HG03469 (cell line): Measurements from ENCODE around the gene FBXO38.

ENCODE experiments used
- ATAC-seq: cut with Tn5 transposase; IDR thresholded peaks from one replicate; pipeline ENCODE4 v1.9.1; 2021; ENCODE audit warnings: mild to moderate bottlenecking, moderate library complexity, moderate number of reproducible peaks; ENCODE audit not compliant: unreplicated experiment

The FBXO38 gene, protein sequence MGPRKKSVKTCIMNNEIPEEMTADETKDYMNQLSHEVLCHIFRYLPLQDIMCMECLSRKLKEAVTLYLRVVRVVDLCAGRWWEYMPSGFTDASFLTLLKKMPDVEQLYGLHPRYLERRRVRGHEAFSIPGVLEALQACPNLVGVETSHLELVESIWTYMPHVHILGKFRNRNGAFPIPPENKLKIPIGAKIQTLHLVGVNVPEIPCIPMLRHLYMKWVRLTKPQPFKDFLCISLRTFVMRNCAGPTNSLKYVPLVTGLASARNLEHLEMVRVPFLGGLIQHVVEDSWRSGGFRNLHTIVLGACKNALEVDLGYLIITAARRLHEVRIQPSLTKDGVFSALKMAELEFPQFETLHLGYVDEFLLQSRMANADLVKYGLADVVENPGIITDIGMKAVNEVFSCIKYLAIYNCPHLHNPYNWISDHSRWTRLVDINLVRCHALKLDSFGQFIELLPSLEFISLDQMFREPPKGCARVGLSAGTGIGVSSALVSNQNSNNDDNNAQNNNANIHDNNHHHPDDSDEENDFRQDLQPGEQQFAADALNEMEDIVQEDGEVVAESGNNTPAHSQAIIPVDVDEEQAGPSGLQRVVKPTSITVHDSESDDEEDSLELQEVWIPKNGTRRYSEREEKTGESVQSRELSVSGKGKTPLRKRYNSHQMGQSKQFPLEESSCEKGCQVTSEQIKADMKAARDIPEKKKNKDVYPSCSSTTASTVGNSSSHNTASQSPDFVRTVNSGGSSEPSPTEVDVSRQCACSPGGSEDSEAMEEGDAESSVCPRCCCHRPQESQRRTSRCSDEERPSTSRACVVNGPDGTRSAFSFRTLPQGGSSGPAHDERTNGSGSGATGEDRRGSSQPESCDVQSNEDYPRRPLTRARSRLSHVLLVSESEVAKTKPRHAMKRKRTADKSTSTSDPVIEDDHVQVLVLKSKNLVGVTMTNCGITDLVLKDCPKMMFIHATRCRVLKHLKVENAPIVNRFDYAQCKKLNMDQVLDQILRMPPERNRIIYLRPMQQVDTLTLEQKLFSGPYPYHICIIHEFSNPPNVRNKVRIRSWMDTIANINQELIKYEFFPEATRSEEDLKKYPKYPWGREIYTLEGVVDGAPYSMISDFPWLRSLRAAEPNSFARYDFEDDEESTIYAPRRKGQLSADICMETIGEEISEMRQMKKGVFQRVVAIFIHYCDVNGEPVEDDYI

DNA sequence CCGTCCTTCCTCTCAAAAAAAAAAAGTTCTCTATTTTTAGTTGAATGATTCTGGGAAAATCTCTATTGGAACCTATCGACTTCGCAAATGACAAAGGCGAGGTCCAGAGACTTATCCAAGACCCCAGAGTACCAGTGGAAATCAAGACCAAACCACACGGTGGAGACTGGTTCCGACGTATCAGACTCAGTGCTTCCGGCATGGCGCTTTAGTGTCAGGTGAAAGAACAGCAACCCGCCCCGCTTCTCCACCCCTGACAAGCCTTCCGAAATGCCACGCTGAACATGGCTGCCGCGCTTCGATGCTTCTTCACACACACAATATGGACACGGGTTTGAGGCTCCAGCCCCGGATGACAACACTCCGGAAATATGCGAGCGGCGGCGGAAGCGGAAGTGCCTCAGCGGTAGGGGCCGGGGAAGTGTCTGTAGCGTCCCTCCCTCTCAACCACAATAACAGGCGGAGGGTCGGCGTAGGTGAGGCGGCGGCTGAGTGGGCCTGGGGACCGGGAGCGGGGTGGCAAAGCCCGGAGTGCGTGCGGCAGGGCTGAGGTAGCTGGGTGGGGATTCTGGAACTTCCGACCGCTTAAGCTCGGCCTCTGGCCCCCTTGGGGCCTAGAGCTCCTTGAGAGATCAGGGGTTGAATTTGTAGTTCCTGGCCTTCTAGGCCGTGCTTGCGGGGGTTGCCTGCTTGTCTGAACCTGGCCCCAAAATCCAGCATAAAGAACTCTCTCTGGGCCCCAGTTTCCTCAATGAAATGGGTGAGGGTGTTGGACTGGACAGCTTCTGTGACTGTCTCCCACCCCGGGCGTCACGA, at the start of gene FBXO38:
Gene FBXO38 (plus strand): TSS at position 395 of the 816 bp plus-strand sequence. CDS start 10,819 bp downstream, outside the sequence.
- peak; percentile 98 for ATAC-seq

DNA sequence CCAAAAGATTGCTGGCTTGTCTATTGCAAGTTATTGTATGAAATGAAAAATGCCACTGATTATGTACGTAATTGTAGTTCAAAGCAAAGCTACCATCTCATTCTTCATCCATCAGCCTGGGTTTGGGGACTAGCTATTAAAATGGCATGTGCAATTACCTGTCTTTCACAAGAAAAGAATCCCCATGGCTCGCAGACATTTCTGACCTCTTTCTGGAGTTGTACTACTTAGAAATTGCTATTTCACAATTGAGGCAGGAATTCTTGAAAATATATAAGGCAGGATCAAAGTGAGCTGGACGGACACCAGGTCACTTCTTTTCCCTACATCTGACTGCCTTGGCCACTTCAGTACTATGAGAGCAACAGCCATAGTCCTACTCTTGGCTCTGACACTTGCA, 48.5 kb upstream of the FBXO38 start, which contains the start of gene SPINK9:
Gene SPINK9 (plus strand): TSS at position 301 of the 400 bp plus-strand sequence. CDS start 55 bp downstream, at position 356.
- ATAC-seq: no peak

DNA sequence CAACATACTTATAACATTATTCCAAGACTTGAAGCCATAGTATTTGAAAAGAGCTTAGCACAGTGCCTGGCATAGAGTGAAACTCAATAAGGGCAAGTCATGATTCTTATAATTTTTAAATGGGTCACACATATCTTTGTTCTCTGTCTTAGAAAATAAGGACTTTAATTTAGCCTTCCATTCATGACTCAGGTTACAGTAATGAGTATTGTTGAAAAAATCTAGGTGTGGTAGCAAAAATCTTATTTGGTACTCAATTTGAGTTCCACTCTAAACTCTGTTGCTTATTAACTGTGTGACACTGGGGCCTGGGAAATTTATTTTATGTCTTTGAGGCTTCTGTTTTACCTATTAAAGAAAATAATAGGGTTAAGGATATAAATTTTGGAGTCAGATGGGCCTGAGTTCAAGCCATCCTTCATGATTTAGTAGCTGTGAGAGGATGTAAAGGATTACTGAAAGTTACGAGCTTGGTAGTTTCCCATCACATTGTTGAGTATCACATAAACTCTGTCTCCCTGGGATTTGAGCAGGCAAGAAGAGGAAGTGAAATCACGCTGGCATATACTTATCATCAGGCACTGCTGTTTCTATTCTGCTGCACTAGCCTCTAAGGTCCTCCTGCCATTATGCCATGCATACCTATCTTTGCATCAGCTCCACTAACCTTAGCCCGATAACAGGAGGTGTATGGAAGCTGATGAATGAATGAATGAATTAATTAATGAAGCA, 46.9 kb upstream of the FBXO38 start:
- peak; percentile 92 for ATAC-seq

DNA sequence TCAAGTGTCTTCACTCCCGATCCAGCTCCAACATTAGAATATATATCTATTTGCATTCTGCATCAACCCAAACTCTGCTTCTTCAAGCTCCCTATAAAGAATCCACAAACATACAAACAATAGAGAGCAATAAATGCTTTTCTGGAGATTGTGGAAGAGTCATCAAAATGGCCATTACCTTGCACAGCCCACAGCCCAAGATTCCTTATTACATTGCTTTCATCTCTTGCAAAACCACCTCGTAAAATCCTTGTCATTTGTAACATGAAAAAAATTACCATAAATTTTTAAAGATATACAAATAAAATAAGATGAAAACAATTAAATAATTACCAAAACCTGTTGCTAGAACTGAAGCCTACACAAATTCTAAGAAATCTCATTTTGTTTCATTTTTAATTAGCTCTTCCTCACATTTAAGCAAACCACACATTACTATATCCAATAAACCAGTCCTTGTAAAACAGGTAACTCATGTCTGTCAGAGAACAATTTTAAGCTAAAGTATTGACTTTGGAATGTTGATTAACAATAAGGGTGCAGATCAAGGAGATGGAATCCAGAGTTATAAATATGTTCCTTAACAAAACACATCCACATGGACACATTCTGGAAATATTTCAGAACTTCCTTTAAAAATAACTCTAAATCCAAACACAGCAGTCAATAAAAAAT, 41.2 kb upstream of the FBXO38 start:
- no peak for ATAC-seq

DNA sequence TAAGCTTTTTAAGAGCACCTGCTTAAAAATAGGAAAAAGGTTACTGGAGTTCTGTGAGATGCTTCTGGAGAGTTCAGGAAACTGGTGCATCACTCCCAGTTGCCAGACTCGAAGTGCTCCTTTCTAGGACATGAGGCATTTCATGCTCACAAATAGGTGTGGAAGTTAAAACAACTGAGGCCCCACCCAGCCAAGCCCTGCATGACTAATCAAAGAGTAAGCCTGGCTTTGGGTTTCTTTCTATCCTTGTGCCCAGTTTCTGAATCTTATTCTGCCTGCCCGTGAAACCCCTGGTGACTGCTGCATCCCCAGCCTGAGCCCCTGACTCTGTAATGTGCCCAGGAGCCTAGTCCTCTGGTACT, 40.7 kb upstream of the FBXO38 start:
- no peak for ATAC-seq

DNA sequence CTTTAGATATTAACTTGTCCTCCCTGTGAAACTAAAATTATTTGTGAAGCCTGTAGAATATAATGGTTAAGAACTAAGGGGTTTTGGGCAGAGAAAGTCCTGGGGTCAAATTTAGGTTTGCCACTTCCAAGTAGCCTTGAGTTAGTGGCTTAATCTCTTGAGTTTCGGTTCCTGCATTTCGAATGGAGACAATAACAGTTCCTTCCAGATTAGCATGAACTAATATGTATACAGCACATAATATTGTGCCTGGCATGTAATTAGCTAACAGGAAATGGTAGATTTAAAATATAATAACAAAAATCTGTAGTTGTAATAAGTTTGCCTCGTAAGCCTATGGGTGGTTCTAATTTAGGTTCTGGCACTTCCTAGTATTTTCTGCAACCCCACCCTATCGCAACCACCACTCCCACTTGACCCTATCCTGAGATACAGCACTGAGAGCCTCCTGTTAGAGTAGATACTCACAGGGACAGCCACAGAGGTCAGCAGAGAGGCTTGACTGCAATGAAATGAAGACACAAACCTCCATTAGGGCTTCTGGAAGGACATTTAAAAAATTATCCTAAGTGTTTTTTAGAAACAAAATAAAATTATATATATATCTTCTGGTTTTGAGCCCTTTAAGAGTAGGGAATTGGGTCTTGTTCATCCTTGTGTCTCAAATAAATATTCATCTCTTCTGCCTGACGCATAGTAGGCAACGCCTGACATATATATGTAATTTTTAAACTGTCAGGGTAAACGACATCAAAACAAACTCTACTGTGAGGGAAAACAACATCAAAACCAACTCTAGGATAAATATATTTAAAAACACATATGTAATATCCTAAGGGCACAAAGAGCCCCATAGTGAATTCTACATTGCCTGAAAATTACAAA, 39.9 kb upstream of the FBXO38 start:
- no peak for ATAC-seq

DNA sequence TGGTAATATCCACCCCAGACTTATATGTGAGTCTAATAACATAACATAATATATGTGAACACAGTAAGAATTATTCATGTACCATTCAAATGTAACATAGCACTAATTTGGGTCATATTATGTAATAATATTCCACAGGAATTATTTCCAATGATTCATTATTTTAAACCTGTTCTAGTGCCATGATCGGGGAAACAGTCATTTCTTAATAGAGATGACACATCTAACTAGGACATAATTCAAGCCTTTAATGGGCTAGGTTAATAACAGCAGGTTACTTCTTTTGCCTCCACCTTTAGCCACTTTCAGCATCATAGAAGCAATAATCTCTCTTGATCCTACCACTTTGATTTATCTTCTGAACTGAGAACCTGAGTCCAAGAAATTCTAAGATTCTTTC, 36.1 kb upstream of the FBXO38 start:
- ATAC-seq: no peak

DNA sequence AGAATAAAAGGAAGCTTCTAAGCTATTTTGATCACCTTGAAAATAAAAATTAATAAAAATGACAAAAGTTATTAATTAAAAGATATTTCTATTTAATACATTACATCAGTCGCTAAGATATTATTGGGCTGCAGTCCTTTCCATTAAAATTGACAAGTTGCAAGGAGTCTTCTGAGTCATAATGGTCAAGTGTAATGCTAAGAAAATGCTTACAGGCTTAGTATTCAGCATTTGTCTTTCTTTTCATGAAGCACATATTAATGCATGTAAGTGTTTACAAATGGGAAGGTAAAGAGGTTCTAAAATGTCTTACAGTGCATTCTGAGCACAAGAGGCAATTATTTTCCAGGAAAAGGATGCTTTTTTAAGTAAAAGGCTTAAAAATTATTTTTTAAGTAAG, 31.1 kb upstream of the FBXO38 start:
- ATAC-seq: no peak

DNA sequence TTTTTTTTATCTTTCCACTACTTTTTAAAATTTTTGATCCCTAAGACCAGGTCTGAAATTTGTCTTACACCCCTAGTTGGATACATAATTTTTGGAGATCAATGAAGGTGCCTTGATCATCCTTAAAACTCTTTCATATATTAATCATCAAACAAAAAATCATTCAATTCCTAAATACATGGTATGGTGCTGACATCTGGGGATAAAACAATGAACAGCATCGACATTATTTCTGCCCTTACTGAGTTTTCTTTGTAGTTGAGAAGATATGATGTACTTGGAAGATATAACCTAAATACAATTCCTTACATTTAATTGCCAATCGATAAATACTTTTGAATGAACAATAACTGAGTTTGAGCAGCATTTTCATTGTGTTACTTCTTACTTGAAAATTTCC, 30.1 kb upstream of the FBXO38 start:
- no peak for ATAC-seq

DNA sequence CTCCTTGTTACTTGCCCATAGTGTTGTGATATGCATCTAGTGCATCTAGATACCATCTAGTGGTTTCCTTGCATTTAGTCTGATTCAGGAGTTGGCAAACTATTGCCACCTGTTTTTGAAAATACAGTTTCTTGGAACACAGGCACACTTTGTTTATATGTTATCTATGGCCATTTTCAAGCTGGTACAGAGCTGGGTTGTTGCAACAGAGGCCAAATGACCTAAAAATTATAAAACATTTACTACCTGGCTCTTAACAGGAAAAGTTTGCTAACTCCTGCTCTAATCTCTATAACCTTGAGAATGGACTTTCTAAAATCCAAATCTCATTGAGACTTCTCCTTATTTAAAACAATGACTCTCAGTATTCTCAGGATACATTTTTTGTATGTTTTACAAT, 19.4 kb upstream of the FBXO38 start:
- ATAC-seq: no peak

DNA sequence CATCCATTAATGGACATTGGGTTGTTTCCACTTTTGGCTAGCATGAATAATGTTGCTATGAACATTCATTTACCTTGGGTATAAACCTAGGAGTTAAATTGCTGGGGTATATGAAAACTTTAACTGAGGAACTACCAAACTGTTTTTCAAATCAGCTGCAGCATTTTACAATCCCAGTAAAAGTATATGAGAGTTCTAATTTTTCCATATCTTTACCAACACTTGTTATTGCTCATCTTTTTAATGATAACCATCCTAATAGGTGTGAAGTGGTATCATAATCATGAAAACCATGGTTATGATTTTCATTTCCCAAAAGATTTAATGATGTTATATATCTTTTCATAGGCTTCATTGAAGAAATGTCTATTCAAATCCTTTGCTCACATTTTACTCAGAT, 15.5 kb upstream of the FBXO38 start:
- ATAC-seq: no peak

DNA sequence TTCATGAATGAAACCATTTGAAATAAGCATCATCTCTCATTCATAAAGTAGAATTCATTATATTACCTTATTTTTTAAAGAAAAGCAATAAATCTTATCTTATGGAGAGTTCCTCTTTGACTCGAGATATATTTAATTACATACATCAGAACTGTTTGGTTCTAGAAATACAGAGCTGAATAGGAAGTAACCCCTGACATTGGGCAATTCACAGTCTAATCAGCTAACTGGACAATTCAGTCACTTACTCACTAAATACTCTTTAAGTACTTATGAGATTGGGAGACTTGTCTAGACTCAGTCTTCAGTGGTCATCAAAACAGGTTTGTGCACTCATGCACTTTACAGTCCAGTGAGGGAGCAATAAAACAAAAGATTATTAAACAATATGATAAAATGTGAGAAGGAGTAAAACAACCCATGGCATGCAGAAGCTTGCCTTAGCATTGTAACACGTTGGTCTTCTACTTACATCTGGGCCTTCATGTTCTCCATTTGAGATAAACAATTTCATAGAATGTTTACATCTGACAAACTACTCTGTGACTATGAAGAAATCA, 11.5 kb upstream of the FBXO38 start:
- ATAC-seq: no peak

DNA sequence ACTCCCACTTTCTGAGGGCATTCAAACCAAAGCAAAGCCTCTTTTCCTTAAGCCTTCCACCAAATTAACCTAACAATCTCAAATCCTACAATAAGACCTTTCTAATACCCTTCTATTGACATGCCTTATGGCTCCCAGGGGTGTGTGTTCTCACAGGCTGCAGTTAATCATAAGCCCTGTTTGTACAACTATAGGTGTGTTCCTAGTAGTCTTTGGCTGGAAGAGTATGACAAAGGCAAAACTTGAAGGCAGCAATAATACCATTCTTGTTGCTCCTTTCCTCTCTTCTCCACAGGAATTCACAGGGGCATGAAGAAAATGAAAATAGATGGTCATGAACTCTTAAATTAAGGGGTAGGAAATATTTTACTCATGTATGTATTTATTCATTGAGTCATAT, 10.9 kb upstream of the FBXO38 start:
- no peak for ATAC-seq

DNA sequence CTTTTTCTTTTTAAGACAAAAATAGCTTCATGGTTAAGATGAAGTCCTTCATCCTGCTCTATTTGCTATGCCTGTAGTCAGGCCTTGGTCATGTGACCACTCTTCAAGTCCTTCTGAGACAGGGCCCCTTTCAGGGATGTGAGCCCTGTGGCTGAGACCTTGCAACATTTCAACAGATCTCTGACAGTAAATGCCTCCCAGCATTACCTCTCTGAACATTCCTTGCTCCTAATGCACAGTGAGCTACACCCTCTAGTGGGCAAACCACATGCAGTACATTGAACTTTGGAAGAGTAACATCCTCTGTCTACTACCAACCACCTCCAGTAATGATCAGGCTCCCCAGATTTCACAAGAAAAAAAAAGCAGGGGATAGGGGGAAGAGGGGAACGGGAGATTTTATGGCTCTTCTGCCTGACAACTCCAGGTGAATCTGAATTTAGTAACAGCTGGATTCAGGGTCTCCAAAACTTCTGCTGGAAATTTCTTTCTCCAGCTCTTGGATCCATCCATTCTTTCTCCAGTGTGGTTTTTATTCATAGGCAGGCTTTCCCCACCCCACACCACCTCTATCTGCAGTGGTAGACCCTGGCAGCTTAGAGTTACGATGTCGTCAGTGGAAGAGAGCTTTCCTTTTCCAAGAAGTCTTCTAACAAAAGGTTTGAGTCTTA, 8.9 kb upstream of the FBXO38 start:
- ATAC-seq: peak; percentile 97

DNA sequence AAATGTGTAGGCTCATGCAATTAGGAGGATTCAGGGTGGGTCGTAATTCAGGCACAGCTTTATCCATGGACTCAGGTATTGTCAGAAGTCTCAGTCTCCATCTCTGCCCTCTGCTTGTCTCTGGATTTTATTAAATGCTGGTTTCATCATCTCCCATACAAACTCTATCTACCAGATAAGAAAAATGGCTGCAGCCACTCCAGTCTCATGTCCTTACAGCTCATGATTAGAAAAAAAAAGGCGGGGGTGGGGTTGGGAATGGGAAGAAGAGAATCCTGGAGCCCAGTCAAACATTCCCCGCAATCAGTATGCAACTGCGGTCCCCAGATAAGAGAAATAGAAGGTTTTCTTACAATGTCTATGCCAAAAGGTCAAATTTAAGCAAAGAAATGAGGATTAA, 7.6 kb upstream of the FBXO38 start:
- no peak for ATAC-seq

DNA sequence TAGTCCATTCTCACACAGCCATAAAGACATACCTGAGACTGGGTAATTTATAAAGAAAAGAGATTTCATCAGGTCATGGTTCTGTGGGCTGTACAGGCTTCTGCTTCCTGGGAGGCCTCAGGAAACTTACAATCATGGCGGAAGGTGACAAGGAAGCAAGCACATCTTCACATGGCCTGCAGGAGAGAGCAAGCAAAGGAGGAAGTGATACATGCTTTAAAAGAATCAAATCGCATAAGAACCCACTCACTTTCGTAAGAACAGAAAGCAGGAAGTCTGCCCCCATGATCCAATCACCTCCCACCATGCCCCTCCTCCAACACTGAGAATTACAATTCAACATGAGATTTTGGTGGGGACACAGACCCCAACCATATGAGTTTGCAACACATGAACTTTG, 5.1 kb upstream of the FBXO38 start:
- ATAC-seq: no peak

DNA sequence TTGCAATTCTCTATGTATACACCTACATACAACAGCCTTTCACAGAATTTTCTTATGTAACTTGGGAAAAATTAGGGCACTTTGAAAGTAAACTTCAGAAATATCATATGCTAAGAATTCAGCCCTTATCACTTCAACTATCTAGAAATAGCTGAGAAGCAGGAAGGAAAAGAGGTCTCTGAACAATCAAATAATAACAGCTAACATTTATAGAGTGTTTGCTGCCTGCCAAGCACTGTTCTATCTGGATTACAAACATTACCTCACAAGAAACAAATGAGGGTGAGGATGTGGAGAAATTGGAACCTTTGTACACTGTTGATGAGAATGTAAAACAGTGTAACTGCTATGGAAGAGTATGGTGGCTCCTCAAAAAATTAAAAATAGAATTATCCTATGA, 4.4 kb upstream of the FBXO38 start:
- ATAC-seq: no peak
